NCI-H226 (cell line): ENCODE measurements around the gene PPM1L.

Experiments used
- DNase-seq: peaks from one replicate; pipeline ENCODE4 v3.0.0-alpha.2; 2015

PPM1L gene

GRCh38 chr3:161107311-161107710 is 351.3 kb downstream of the PPM1L start:
- DNase-seq, result no peak

DNA sequence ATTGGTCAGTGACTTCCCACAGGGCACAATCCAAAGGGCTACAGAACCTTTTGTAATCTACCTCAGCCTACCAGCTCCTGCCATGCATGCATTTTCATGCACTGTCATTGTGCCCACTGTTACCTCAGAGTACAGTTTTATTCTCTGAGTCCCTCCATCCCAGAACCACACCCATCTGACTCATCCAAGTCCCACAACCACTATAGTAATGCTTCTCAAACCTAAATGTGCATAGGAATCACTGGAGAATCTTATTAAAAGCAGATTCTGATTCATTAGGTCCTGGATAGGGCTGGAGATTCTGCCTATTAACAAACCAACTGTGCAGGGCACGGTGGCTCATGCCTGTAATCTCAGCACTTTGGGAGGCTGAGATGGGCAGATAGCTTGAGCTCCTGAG is 352.8 kb downstream of the PPM1L start:
- DNase-seq, result no peak

DNA sequence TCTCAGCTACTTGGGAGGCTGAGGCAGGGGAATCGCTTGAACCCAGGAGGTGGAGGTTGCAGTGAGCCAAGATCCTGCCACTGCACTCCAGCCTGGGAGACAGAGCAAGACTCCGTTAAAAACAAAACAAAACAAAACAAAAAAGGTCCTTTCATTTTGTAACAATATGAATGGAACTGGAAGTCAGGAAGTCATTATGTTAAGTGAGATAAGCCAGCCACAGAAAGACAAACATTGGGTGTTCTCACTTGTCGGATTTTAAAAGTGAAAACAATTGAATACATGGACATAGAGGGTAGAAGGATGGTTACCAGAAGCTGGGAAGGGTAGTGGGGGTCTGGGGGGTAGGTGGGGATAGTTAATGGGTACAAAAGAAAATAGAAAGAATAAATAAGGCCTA is 361.6 kb downstream of the PPM1L start:
- no peak for DNase-seq

DNA sequence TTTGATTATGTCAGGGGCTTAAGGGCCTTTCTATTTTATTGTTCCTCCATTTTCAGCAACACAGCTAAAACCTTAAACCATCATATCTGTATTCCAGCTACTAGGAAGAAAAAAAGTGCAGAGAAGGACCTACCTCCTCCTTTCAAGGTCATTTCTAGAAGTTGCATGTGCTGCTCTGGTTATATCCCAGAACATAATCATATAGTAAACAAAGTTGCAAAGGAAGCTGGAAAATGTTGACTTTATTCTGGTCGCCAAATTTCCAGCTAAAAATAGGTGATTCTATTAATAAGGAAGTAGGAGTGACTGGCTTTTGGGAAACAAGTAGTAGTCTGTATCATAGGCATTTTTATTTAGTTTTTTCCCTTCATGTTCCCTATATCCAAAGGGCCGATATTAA is 370.5 kb downstream of the PPM1L start:
- no peak for DNase-seq
